AG10803 (cell line): ENCODE results near the gene ANKRD1.

Experiments
- DNase-seq: peaks from one replicate; pipeline ENCODE4 v3.0.0; 2010; ENCODE audit warnings: low read depth
- H3K4me3 ChIP-seq: 2 replicates; pipeline ENCODE4 v1.5.1; 2011; ENCODE audit warnings: mild to moderate bottlenecking, low read length, control low read depth
- TF ChIP-seq, protein P1 (sequence below): conservative IDR thresholded peaks from 2 replicates; pipeline ENCODE4 v1.5.1; 2011; ENCODE audit warnings: mild to moderate bottlenecking, low read length, control low read depth, inconsistent platforms

Gene ANKRD1

GRCh38 chr10:90965720-90966119 is 44.8 kb upstream of the ANKRD1 start:
- no peak overlapping the region for H3K4me3 ChIP-seq
- DNase-seq, result no peak
- TF ChIP-seq, protein P1, sequence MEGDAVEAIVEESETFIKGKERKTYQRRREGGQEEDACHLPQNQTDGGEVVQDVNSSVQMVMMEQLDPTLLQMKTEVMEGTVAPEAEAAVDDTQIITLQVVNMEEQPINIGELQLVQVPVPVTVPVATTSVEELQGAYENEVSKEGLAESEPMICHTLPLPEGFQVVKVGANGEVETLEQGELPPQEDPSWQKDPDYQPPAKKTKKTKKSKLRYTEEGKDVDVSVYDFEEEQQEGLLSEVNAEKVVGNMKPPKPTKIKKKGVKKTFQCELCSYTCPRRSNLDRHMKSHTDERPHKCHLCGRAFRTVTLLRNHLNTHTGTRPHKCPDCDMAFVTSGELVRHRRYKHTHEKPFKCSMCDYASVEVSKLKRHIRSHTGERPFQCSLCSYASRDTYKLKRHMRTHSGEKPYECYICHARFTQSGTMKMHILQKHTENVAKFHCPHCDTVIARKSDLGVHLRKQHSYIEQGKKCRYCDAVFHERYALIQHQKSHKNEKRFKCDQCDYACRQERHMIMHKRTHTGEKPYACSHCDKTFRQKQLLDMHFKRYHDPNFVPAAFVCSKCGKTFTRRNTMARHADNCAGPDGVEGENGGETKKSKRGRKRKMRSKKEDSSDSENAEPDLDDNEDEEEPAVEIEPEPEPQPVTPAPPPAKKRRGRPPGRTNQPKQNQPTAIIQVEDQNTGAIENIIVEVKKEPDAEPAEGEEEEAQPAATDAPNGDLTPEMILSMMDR, result no peak

DNA sequence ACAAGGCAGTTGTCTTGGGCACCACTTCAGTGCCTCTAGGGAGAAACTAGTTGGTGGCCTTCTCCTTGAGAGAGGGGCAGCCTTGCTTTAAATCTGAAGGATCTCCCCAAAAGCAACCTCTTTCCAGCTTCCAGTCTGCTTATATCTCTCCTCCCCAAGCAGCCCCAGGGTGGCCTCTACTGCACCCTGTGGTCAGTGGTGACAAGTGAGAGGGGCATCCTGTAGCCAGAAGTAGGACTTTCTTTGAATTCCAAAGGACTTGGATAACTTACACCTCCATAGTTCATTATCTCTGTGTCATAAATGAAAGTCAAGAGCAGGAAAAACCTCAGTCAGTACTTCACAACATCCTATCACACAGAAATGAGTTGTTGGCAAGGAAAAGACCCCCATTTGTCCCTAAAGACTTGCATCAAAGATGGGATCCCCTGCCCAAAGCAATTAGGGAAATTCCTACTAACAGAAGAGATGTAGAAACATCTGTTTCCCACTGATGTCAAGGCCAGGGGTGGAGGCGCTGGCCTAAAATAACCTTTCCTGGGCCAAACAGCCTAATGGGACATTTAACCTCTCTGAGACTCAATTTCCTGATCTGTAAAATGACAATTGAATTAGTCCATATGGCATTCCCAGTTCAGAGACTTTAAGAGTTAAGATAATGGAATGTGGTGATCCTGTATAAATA is 44.0 kb upstream of the ANKRD1 start:
- no peak overlapping the region for H3K4me3 ChIP-seq
- TF ChIP-seq, protein P1, result peak; percentile 9
- peak; percentile 33 for DNase-seq

GRCh38 chr10:90963331-90963730 is 42.4 kb upstream of the ANKRD1 start:
- no peak for DNase-seq
- H3K4me3 ChIP-seq, result no peak overlapping the region
- TF ChIP-seq, protein P1, result no peak

DNA sequence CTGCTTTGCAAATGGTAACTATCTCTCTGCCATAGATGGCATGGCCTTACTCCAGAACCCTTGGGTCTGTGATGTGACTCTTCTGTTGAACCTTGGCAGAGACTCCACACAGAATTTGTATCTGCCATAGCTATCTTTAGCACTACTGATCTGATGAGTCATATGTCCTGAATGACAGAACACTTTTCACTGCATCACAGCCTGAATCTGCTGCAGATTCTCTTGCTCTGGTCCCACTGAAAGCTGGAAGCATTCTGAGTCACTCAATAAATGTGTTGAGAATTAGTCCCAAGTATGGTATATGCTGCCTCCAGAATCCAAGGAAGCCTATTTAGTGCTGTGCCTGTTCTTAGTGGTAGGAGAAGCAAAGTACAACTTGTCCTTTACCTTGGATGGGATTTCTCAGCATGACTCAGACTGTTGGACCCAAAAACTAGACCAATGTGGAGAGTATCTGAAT is 39.5 kb upstream of the ANKRD1 start:
- DNase-seq, result peak; percentile 87
- no peak overlapping the region for H3K4me3 ChIP-seq
- TF ChIP-seq, protein P1, result peak; percentile 26

GRCh38 chr10:90959826-90960225 is 38.9 kb upstream of the ANKRD1 start:
- H3K4me3 ChIP-seq, result no peak overlapping the region
- no peak for DNase-seq
- TF ChIP-seq, protein P1, result no peak

DNA sequence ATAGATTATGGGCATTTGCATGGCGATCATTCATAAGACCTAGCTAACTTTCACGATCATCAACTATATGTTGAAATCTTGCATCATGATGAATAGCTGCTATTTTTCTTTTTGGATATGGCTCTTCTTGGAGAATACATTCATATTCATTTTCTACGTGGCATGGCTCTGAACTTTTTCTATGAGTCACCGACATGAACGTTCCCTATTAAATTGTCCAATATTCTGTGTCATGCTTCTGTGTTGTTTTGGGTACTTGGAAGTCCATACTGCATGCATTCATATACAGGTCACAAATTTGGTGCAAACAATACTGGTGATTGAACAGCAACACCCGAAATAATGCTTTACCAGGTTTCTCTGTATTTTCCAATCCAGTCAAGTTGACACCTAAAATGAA is 37.9 kb upstream of the ANKRD1 start:
- TF ChIP-seq, protein P1, result no peak
- DNase-seq, result no peak
- no peak overlapping the region for H3K4me3 ChIP-seq
